ENCODE results near the gene GREB1.

DNA sequence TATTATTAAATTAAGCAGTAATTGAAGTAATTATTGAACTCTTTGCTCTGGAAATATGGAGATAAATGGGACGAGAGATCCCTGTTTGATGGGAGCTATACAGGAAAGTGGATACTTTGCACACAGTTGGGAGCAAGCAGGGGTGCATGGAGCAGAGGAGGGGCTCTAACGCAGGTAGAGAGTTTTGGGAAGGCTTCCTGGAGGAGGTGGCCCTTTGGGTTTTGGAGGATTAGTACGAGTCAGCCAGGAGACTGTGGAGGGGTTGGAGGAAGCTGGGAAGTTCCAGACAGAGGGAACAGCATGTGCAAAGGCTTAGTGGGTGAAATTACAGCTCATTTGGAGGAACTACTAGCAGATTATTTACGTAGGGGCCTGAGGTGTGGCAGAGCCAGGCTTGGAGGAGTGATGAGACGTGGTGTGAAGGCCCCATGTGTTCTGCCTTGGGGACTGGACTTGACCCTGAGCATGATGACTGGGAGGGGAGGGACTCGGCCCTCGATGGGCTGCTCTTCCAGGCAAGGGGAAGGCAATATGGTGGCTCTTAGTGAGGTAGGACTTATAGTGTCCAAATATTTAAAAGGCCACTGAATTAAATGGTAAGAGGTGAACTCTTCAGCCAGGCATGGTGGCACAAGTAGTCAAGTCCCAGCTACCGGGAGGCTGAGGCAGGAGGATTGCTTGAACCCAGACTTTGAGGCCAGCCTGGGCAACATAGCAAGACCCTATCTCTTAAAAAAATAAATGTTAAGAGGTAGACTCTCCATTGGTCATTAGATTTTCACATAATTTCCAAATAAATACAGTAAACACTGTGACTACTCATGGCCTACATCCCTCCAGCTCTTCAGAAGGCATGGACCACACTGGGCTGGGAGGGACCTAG, 30.2 kb downstream of the GREB1 start:
- TF ChIP-seq, protein P1, sequence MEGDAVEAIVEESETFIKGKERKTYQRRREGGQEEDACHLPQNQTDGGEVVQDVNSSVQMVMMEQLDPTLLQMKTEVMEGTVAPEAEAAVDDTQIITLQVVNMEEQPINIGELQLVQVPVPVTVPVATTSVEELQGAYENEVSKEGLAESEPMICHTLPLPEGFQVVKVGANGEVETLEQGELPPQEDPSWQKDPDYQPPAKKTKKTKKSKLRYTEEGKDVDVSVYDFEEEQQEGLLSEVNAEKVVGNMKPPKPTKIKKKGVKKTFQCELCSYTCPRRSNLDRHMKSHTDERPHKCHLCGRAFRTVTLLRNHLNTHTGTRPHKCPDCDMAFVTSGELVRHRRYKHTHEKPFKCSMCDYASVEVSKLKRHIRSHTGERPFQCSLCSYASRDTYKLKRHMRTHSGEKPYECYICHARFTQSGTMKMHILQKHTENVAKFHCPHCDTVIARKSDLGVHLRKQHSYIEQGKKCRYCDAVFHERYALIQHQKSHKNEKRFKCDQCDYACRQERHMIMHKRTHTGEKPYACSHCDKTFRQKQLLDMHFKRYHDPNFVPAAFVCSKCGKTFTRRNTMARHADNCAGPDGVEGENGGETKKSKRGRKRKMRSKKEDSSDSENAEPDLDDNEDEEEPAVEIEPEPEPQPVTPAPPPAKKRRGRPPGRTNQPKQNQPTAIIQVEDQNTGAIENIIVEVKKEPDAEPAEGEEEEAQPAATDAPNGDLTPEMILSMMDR (IDR thresholded peaks at IDR 0.05) = no peak
- no peak for TF ChIP-seq EZH2 (IDR thresholded peaks at IDR 0.05)
